NCI-H2029 (cell line): ENCODE measurements around the gene STRN3.
"Not testable (repeated sequence)": the region's sequence is repeated elsewhere in the genome, so short reads cannot be mapped to it uniquely, and the experiment has no call there.

ENCODE experiments used
- DNase-seq: peaks from one replicate; lab custom pipeline; 2025; lab: John Stamatoyannopoulos, UW

Gene STRN3

DNA sequence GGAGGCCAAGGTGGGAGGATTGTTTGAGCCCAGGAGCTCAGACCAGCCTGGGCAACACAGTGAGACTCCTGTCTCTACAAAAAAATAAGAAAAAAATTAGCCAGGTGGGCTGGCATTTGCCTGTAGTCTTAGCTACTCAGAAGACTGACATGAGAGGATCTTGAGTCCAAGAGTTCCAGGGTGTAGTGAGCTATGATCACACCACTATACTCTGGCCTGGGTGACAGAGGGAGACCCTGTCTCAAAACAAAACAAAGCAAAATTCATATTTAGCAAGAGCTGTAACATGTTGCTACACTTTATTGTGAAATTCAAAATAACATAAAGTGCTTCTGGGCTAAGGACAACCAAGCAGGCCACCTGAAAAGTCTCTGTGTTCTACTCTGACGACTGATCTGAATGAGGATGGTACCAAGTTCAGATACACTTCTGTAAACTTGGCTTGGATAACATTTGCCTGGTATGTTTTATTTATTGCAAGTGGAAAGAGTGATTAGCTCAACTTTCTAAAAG lies 11.6 kb upstream of the STRN3 start:
- no peak for DNase-seq

- DNase-seq = no peak
These were observed 10.4 kb upstream of the STRN3 start for GRCh38 chr14:31036552-31036951.

DNA sequence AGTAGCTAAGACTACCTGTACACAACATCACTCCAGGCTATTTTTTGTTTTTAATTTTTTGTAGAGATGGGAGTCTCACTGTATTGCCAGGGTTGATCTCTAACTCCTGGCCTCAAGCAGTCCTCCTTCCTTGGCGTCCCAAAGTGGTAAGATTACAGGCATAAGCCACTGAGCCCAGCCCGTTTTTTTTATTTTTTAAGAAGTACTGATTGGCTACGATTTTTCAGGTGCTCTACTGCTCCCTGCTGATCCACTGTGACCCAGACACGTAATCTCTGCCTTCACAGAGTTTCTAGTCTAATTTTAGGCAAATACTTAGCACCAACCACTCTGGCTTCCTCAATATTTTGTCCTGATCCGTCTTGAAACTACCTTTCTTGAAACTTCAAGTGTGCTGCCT lies 4.3 kb upstream of the STRN3 start:
- no peak for DNase-seq

DNA sequence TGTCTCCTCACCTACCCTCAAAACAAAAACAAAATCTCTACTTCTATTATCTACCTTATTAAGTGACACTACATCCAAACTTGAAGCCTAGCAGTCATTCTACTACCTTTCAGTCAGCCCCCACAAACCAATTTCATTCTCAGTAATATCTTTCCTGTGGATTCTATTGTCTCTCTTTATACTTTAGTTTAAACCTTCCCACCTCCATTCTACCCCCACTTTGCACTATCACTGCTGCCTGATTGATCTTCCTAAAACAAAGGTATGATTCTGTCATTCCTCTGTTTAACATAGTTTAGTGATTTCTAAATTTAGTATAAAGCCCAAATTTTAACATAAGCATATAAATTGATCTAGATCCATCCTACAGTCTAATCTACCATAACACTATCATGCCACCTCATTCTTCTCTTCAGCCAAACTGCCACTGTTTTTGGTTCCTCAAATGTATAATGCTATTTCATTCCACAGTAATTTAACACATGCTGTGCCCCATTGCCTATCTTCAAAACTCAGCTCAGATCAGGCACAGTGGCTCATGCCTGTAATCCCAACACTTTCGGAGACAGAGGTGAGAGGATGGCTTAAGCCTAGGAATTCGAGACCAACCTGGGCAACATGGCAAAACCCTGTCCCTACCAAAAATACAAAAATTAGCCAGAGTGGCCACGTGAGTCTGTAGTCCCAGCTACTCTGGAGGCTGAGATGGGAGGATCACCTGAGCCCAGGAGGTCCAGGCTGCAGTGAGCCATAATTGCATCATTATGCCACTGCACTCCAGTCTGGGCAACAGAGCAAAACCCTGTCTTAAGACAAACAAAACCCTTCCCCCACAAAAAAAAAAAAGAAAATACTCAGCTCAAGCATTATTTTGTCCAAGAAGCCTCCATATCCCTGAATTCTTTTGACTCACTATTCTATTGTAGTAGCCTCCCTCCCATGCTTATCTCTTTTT lies 3.1 kb upstream of the STRN3 start:
- no peak for DNase-seq

- DNase-seq = no peak
These were observed 1.7 kb upstream of the STRN3 start for GRCh38 chr14:31027847-31028246.

- DNase-seq = peak; percentile 100
These were observed 464 bp upstream of the STRN3 start for GRCh38 chr14:31026450-31027235.

GRCh38 chr14:31025367-31026076 lies 657 bp downstream of the STRN3 start, which contains the start of gene AP4S1:
AP4S1 (plus strand) TSS chr14:31025649; CDS start chr14:31066197, 40,548 bp downstream.
- DNase-seq = peak; percentile 75

GRCh38 chr14:31024577-31025366 lies 1.4 kb downstream of the STRN3 start:
- DNase-seq = peak; percentile 45

GRCh38 chr14:31024010-31024480 lies 2.1 kb downstream of the STRN3 start:
- no peak for DNase-seq

GRCh38 chr14:31022386-31022785 lies 3.8 kb downstream of the STRN3 start:
- no peak for DNase-seq

- DNase-seq = no peak
These were observed 4.6 kb downstream of the STRN3 start for GRCh38 chr14:31021576-31021949.

- no peak for DNase-seq
These were observed 5.2 kb downstream of the STRN3 start for GRCh38 chr14:31020834-31021575.

GRCh38 chr14:31018057-31018645 lies 8.0 kb downstream of the STRN3 start:
- no peak for DNase-seq

GRCh38 chr14:31013841-31014240 lies 12.3 kb downstream of the STRN3 start:
- no peak for DNase-seq

- peak; percentile 26 for DNase-seq
These were observed 15.2 kb downstream of the STRN3 start for GRCh38 chr14:31010935-31011334.

DNA sequence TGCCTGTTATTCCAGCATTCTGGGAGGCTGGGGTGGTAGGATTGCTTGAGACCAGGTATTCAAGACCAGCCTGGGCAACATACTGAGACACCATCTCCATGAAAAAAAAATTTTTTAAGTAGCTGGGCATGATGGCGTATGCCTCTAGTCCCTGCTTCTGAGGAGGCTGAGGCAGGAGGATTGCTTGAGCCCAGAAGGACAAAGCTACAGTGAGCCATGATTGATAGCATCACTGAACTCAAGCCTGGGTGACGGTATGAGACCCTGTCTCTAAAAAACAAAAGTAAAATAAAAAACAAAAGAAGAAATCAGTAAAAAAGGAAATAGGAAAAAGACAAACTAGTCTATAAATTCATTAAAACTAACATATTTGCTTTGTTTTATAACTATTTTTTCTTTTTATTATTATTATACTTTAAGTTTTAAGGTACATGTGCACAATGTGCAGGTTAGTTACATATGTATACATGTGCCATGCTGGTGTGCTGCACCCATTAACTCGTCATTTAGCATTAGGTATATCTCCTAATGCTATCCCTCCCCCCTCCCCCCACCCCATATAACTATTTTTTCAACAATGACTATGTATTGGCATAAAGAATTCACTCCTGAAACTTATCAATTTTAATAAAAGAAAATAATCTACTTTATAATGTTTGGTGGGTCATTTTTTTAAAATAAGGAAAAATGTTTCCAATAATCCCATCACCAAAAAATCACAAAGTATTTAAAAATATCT lies 16.2 kb downstream of the STRN3 start:
- no peak for DNase-seq

- DNase-seq = no peak
These were observed 19.5 kb downstream of the STRN3 start for GRCh38 chr14:31006703-31007102.

- DNase-seq = not testable (repeated sequence)
These were observed 22.2 kb downstream of the STRN3 start for GRCh38 chr14:31004007-31004406.

GRCh38 chr14:31003284-31003683 lies 22.9 kb downstream of the STRN3 start:
- DNase-seq = no peak
